ENCODE measurements around the gene GAS2L3. TPM values are rescaled to one million over a fixed set of nuclear protein-coding genes. Genes with fewer than 3 reads are reported as not detected.

Gene GAS2L3
- total and polyA plus RNA-seq, 3 experiments from 2014 or later = 0.42 to 0.75 TPM; not detected in 1

GRCh38 chr12:100565987-100566545, 7.4 kb upstream of the GAS2L3 start:
- no peak overlapping the region for H3K4me3 ChIP-seq (ENCODE audit: low read length)
- ChIA-PET CTCF (no interaction called here), POLR2A (no interaction called here)
- no peaks in the 10 kb centered on the region for H3K4me1 Mint-ChIP-seq
- no peaks in the 10 kb centered on the region for H3K27me3 ChIP-seq (ENCODE audit: insufficient read depth, low read length, poor library complexity, severe bottlenecking)
- H3K4me3 Mint-ChIP-seq = no peak overlapping the region
- DNase-seq = no peak
- H3K27ac ChIP-seq (ENCODE audit: low read depth, low read length) = no peak overlapping the region
- H3K9me3 ChIP-seq (ENCODE audit: low read length) = no peaks in the 10 kb centered on the region
- H3K4me1 ChIP-seq (ENCODE audit: insufficient read depth, low read length) = no peaks in the 10 kb centered on the region
- H3K27me3 Mint-ChIP-seq = peaks cover 8 to 23% of the 10 kb centered on the region in 2 donors
- peaks cover 0 to 1% (median 0%) of the 10 kb centered on the region in 3 donors for H3K36me3 Mint-ChIP-seq
- no peak overlapping the region for H3K27ac Mint-ChIP-seq
- H3K36me3 ChIP-seq (ENCODE audit: insufficient read depth, low read length) = no peaks in the 10 kb centered on the region
- no peaks in the 10 kb centered on the region for H3K9me3 Mint-ChIP-seq

- Histone ChIP-seq H3K36me3 (ENCODE audit: insufficient read depth, low read length) (no peaks in the 10 kb centered on the region), H3K4me3 (ENCODE audit: low read length) (no peak overlapping the region), H3K9me3 (ENCODE audit: low read length) (no peaks in the 10 kb centered on the region), H3K4me1 (ENCODE audit: insufficient read depth, low read length) (no peaks in the 10 kb centered on the region), H3K27me3 (ENCODE audit: insufficient read depth, low read length, poor library complexity, severe bottlenecking) (no peaks in the 10 kb centered on the region), H3K27ac (ENCODE audit: low read depth, low read length) (no peak overlapping the region)
- Mint-ChIP-seq H3K36me3 (peaks cover 0 to 1% (median 0%) of the 10 kb centered on the region in 3 donors), H3K9me3 (no peaks in the 10 kb centered on the region), H3K4me3 (no peak overlapping the region), H3K4me1 (no peaks in the 10 kb centered on the region), H3K27me3 (peaks cover 8 to 28% of the 10 kb centered on the region in 2 donors), H3K27ac (no peak overlapping the region)
- DNase-seq = no peak
- ChIA-PET POLR2A (no interaction called here), CTCF (no interaction called here)
Measured at GRCh38 chr12:100566887-100567637, 6.4 kb upstream of the GAS2L3 start.

GRCh38 chr12:100567945-100568344, 5.5 kb upstream of the GAS2L3 start:
- CTCF ChIA-PET = no interaction called here
- Histone ChIP-seq H3K4me1 (ENCODE audit: insufficient read depth, low read length) (no peaks in the 10 kb centered on the region), H3K4me3 (ENCODE audit: low read length) (no peak overlapping the region), H3K36me3 (ENCODE audit: insufficient read depth, low read length) (no peaks in the 10 kb centered on the region), H3K27ac (ENCODE audit: low read depth, low read length) (no peak overlapping the region), H3K9me3 (ENCODE audit: low read length) (no peaks in the 10 kb centered on the region), H3K27me3 (ENCODE audit: insufficient read depth, low read length, poor library complexity, severe bottlenecking) (no peaks in the 10 kb centered on the region)
- Mint-ChIP-seq H3K27ac (no peak overlapping the region), H3K27me3 (peaks cover 9 to 27% of the 10 kb centered on the region in 2 donors), H3K4me3 (no peak overlapping the region), H3K9me3 (no peaks in the 10 kb centered on the region), H3K4me1 (peaks cover 0 to 3% (median 1%) of the 10 kb centered on the region in 3 donors), H3K36me3 (peaks cover 0 to 1% (median 0%) of the 10 kb centered on the region in 3 donors)
- POLR2A ChIA-PET = no interaction called here
- no peak for DNase-seq

- H3K27me3 ChIP-seq (ENCODE audit: insufficient read depth, low read length, poor library complexity, severe bottlenecking) = no peaks in the 10 kb centered on the region
- Mint-ChIP-seq H3K4me1 (peaks cover 10 to 16% (median 15%) of the 10 kb centered on the region in 3 donors), H3K36me3 (peaks cover 0 to 1% (median 0%) of the 10 kb centered on the region in 3 donors), H3K27ac (no peak overlapping the region), H3K9me3 (no peaks in the 10 kb centered on the region), H3K4me3 (peak overlapping the region in 6 of 7 donors; percentile 27 to 77 (median 59)), H3K27me3 (peaks cover 18 to 35% of the 10 kb centered on the region in 2 donors)
- ChIA-PET CTCF (no interaction called here), POLR2A (no interaction called here)
- H3K27ac ChIP-seq (ENCODE audit: low read depth, low read length) = no peak overlapping the region
- H3K36me3 ChIP-seq (ENCODE audit: insufficient read depth, low read length) = no peaks in the 10 kb centered on the region
- peaks cover 3% of the 10 kb centered on the region for H3K4me1 ChIP-seq (ENCODE audit: insufficient read depth, low read length)
- no peaks in the 10 kb centered on the region for H3K9me3 ChIP-seq (ENCODE audit: low read length)
- no peak for DNase-seq
- H3K4me3 ChIP-seq (ENCODE audit: low read length) = no peak overlapping the region
Measured at GRCh38 chr12:100572184-100572583, 1.3 kb upstream of the GAS2L3 start.

GRCh38 chr12:100574187-100575074, 947 bp downstream of the GAS2L3 start:
- H3K4me1 ChIP-seq (ENCODE audit: insufficient read depth, low read length) = peaks cover 3% of the 10 kb centered on the region
- no peaks in the 10 kb centered on the region for H3K36me3 ChIP-seq (ENCODE audit: insufficient read depth, low read length)
- peaks cover 10 to 16% (median 15%) of the 10 kb centered on the region in 3 donors for H3K4me1 Mint-ChIP-seq
- H3K36me3 Mint-ChIP-seq = no peaks in the 10 kb centered on the region
- H3K4me3 ChIP-seq (ENCODE audit: low read length) = peak overlapping the region; percentile 66
- CTCF ChIA-PET = no interaction called here
- no peaks in the 10 kb centered on the region for H3K9me3 Mint-ChIP-seq
- peaks cover 16 to 29% of the 10 kb centered on the region in 2 donors for H3K27me3 Mint-ChIP-seq
- H3K27ac ChIP-seq (ENCODE audit: low read depth, low read length) = no peak overlapping the region
- H3K27ac Mint-ChIP-seq = peak overlapping the region in 1 of 8 donors; percentile 9
- peak overlapping the region; percentile 82 to 90 (median 86) for H3K4me3 Mint-ChIP-seq
- H3K9me3 ChIP-seq (ENCODE audit: low read length) = no peaks in the 10 kb centered on the region
- POLR2A ChIA-PET = no interaction called here
- DNase-seq = no peak
- H3K27me3 ChIP-seq (ENCODE audit: insufficient read depth, low read length, poor library complexity, severe bottlenecking) = no peaks in the 10 kb centered on the region

- Histone ChIP-seq H3K36me3 (ENCODE audit: insufficient read depth, low read length) (no peaks in the 10 kb centered on the region), H3K4me3 (ENCODE audit: low read length) (no peak overlapping the region), H3K9me3 (ENCODE audit: low read length) (no peaks in the 10 kb centered on the region), H3K4me1 (ENCODE audit: insufficient read depth, low read length) (peaks cover 3% of the 10 kb centered on the region), H3K27me3 (ENCODE audit: insufficient read depth, low read length, poor library complexity, severe bottlenecking) (no peaks in the 10 kb centered on the region), H3K27ac (ENCODE audit: low read depth, low read length) (no peak overlapping the region)
- peaks cover 16 to 26% of the 10 kb centered on the region in 2 donors for H3K27me3 Mint-ChIP-seq
- ChIA-PET CTCF (no interaction called here), POLR2A (no interaction called here)
- H3K27ac Mint-ChIP-seq = no peak overlapping the region
- no peak overlapping the region for H3K4me3 Mint-ChIP-seq
- no peaks in the 10 kb centered on the region for H3K9me3 Mint-ChIP-seq
- H3K4me1 Mint-ChIP-seq = peaks cover 10 to 16% (median 15%) of the 10 kb centered on the region in 3 donors
- no peaks in the 10 kb centered on the region for H3K36me3 Mint-ChIP-seq
- DNase-seq = no peak
Measured at GRCh38 chr12:100576331-100577036, 3.0 kb downstream of the GAS2L3 start.

- ChIA-PET CTCF (no interaction called here), POLR2A (no interaction called here)
- Mint-ChIP-seq H3K27me3 (peaks cover 16 to 18% of the 10 kb centered on the region in 2 donors), H3K4me3 (no peak overlapping the region), H3K36me3 (peaks cover 0 to 1% (median 0%) of the 10 kb centered on the region in 3 donors), H3K9me3 (peaks cover 0 to 5% (median 0%) of the 10 kb centered on the region in 5 donors), H3K27ac (no peak overlapping the region), H3K4me1 (peaks cover 8 to 9% (median 9%) of the 10 kb centered on the region in 3 donors)
- H3K27me3 ChIP-seq (ENCODE audit: insufficient read depth, low read length, poor library complexity, severe bottlenecking) = no peaks in the 10 kb centered on the region
- no peak for DNase-seq
- no peak overlapping the region for H3K27ac ChIP-seq (ENCODE audit: low read depth, low read length)
- no peak overlapping the region for H3K4me3 ChIP-seq (ENCODE audit: low read length)
- no peaks in the 10 kb centered on the region for H3K9me3 ChIP-seq (ENCODE audit: low read length)
- H3K36me3 ChIP-seq (ENCODE audit: insufficient read depth, low read length) = no peaks in the 10 kb centered on the region
- H3K4me1 ChIP-seq (ENCODE audit: insufficient read depth, low read length) = peaks cover 3% of the 10 kb centered on the region
Measured at GRCh38 chr12:100578923-100579322, 5.4 kb downstream of the GAS2L3 start.

Measured in CD8-positive, alpha-beta memory T cell (primary cell).